Colon (tissue), 2 donors: Measurements from ENCODE around the gene COL24A1.
A peak's percentile ranks its signal among the peaks of the same experiment; 100 is the strongest.
"Not testable (repeated sequence)": the region's sequence is repeated elsewhere in the genome, so short reads cannot be mapped to it uniquely, and the experiment has no call there.

Experiments
- FAIRE-seq: peaks from 2 replicates; lab custom pipeline; 2012; peaks lifted over from hg19 to GRCh38; lab: Jason Lieb, UNC
- donor health status: control.
- donor health status: control.

Gene COL24A1

DNA sequence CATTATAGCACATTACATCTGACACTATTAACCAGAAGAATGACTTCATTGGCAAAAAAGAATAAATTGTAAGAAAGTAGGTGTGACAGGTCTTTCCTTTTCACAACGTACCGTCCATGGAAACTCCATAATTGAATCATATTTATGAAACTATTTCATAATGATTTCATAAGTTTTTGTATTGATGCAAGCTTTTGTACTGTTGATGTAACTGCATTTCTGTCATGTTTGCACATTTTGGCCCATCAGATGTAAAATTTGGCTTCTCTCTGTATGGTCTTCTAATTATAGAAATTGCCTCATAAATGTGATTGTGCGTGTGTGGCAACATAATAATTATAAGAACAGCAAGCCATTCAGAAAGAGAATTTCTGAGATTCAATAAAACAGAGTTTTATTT lies 267.7 kb downstream of the COL24A1 start:
- FAIRE-seq = no peak

DNA sequence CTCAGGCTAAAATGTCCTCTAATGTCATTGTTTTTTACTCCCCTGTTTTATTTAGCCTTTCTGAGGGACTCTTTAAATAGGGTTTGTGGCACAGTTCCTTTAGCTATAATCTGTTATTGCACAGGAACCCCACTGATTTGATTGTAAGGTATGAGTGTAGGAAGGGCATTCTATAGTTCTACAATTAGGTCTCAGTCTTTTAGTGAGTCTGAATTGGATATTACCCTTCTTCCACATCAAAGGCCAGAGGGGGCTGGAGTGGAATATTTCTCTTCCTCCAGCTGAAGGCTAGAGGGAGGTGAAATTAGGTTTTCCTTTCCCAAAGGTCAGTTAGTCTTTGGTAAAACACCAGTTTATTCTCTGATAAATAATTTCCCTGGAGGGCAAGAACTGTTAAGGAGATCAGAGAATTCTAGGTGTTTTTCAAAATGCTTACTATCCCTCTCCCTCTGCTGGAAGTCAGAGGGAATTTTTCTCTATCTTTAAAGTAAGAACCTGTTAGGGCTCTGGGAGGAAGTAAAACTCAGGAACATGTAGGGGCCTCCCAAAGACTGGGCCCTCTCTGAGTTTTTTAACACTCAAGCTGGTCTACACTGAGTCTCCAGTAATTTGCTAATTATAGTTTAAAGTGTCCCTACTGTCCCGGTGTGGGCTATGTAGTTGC lies 272.1 kb downstream of the COL24A1 start:
- FAIRE-seq = no peak

DNA sequence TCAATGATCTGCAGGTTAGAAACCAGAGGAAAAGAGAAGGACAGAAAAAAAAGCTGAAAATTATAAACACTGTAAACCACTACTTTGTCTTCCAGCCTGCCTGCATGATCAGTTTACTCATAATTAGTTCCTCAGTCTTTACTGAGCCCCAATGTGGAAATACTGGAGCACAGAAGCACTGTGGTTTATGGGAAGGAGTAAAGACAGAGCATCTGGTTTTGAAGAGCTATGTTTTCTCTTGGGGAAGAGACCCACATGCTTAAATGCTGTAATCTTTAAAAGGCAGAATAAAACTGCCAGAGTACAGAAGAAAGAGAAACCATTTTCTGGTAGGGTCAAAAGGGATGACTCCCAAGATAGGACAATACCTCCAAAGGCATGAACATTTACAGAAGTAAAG lies 289.4 kb downstream of the COL24A1 start:
- FAIRE-seq = no peak

DNA sequence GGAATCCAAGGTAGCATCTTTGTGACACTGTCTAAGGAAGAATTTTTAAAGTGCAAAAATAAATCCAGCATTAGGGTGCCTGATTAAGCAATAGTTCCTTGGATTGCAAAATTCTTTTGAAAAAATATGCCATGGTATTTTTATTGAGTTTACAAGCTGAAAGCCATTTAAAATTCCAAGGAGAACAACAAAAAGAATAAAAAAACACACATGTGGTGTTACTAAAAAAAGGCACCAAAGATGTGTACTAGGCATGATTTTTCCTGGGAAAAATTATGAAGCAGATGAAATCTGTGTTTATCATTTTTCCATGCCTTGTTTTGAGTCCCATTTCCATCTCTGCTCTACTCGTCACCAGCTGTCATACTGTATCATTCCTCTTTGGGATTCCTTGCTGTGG lies 291.4 kb downstream of the COL24A1 start:
- FAIRE-seq = no peak

DNA sequence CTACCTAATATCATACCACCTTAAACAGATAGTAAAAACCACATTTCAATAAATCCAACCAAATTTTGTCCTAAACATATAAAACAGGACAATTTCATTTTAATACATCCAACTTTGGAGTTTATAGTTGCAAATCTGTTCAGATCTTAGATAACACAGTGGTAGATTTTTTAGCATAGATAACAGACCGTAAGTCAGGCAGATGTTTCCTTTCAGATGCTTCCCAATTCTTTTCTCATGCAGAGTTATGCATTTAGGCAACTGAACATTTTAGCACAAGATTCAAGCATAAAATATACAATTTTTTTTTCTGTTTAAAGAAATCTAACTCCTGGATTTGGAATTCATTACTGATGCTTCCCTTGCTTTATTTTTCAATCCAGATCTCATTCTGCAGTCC lies 291.8 kb downstream of the COL24A1 start:
- FAIRE-seq = peak; percentile 38

DNA sequence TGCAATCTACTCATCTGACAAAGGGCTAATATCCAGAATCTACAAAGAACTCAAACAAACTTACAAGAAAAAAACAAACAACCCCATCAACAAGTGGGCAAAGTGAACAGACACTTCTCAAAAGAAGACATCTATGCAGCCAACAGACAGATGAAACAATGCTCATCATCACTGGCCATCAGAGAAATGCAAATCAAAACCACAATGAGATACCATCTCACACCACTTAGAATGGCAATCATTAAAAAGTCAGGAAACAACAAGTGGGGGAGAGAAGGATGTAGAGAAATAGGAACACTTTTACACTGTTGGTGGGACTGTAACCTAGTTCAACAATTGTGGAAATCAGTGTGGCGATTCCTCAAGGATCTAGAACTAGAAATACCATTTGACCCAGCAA lies 292.9 kb downstream of the COL24A1 start:
- FAIRE-seq = not testable (repeated sequence)

DNA sequence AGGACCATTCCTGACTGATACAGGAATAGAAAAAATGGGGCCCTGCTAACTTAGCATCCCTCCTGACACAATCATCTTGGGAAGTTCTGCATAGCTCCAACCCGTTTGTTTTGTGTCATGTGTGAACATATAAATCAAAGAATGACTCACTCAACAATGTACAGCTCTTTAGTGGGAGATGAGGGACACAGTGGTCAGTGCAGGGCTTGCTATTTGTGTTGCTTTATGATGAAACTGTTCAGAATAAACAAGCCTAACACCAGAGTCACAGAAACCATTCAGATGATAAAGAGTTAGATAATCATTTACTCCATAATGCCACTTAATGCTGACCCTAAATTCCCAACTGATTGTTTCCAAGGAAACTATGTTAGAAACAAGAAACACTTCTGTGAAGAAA lies 294.1 kb downstream of the COL24A1 start:
- no peak for FAIRE-seq

DNA sequence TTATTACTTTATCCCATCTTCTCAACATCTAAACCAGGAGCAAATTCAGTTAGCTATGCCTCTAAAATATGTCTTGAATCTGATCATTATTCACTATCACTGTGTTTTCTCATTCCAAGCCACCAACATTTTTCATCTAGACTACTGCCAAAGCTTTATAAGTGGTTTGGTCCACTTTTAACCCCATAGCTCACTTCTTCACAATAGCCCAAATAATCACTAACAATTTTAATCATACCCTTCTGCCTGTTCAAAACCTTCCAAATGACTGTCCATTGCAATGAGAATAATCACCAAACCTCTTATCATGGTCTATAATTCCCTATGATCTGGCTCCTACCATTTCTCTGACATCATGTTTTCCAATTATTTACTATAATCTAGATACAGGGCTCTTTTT lies 298.6 kb downstream of the COL24A1 start:
- no peak for FAIRE-seq

DNA sequence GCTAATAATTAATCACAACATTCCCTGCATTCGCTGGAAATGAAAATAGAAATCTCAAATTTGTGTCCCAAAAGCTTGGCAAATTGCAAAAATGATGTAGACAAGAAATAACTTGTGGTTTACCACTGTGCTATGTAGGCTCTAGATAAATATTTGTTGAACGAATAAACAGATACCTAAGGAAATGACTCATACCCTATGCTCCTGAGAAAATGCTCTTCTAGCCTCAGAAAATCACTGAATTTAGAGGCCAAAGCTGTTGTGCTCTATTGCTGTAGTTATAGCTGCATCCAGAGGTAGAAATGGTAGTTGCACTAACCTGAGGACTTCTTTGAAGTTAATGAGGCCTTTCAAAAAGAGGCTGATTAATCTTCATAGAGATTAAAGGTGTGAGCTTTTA lies 306.3 kb downstream of the COL24A1 start:
- FAIRE-seq = no peak

DNA sequence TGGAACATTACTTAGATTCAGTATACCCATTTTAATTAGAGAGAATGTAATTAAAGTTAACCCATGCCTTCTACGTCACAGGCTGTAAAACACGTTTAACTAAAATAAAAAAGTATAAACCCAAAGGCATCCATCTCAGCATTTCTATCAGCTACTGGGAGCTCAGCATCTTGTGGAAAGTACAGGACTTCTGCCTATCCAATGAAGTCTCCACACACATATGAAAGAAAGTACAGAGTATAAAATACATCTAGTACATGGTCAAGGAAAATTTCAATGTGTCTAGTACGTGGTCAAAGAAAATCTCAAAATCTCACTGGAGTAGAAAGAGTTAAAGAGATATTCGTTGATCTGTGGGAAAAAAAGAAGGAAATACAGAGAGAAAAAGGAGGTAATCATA lies 306.9 kb downstream of the COL24A1 start:
- no peak for FAIRE-seq

DNA sequence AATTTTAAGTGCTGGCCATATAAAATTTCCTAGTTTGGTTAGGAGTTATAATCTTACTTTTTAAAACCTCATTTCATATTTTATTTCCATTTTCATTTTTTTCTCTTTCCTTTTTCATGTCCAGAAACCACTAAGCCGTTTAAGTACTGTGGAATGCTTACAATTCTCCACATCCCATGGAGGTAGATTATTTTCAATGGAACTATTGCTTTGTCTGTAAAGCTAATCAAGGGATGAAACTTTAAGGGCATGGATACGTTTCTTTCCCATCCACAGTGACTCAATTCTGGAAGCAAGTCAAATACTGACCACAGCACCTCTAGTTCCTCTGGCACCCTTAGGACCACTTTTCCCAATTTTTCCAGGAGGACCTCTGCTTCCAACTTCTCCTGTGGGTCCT lies 309.2 kb downstream of the COL24A1 start:
- FAIRE-seq = no peak

DNA sequence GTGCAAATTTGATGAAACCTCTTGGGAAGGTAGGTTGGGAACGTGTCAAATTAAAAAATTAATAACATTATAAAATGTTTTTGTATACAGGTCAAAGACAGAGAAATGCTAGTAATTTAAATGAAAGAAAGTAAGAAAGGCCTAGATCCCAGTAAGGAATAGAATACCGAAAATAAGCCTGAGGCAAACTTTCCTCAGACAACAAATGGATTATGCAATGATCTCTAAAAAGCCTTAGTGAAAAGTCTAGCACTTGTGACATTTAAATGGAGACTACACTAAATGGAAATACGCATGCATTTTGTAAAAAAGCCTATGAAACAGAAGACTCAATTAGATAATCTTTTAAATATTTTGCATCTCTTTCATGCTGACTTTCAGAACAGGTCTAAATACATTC lies 309.9 kb downstream of the COL24A1 start:
- FAIRE-seq = no peak

DNA sequence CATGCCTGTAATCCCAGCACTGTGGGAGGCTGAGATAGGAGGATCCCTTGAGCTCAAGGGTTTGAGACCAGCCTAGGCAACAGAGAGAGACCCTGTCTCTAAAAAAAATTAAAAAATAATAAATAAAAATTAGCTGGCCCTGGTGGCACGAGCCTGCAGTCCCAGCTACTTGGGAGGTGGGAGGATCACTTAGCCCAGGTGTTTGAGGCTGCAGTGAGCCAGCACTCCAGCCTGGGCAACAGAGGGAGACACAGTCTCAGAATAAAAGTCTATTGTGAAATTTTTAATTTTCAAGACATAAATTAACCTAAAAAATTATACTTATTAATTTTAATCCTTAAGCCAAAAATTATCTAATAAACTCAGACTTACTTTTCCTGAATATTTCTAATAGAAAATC lies 317.1 kb downstream of the COL24A1 start:
- FAIRE-seq = no peak

DNA sequence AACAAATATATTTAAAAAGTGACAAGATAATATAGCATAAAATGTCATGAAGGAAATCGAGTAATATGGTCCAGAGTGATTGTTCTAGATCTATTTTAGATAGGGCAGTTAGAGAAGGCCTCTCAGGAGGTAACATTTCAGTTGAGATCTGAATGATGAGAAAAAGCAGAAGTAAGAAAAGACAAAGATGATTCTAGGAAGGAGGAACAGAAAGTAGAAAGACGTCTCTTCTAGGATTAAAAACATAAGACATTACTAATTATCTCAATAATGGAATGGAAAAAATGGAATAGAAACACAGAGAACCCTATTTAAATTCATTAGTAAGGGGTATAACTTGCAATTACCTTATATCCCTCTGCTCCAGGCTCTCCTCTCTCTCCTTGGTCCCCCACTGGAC lies 318.3 kb downstream of the COL24A1 start:
- no peak for FAIRE-seq

DNA sequence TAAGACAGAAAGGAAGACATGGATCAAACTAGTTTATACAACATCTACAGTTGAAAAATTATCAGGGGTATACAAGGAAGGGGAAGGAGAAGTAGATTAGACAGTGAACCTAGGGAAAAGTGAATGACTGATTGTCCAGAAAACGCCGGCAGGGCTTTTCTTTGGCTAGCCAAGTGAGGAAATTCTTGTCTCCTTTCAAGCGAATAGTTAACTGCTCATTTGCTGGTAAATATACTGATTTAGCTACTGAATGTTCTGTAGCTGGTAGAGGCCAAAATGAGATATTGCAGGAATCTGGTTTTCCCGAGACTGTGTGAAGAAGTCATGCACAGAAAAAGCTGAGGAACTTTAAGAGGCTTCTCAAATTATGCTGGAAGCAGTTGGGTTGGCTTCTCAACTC lies 319.8 kb downstream of the COL24A1 start:
- FAIRE-seq = no peak

DNA sequence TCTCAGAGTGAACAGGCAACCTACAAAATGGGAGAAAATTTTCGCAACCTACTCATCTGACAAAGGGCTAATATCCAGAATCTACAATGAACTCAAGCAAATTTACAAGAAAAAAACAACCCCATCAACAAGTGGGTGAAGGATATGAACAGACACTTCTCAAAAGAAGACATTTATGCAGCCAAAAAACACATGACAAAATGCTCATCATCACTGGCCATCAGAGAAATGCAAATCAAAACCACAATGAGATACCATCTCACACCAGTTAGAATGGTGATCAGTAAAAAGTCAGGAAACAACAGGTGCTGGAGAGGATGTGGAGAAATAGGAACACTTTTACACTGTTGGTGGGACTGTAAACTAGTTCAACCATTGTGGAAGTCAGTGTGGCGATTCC lies 323.4 kb downstream of the COL24A1 start:
- FAIRE-seq = not testable (repeated sequence)

DNA sequence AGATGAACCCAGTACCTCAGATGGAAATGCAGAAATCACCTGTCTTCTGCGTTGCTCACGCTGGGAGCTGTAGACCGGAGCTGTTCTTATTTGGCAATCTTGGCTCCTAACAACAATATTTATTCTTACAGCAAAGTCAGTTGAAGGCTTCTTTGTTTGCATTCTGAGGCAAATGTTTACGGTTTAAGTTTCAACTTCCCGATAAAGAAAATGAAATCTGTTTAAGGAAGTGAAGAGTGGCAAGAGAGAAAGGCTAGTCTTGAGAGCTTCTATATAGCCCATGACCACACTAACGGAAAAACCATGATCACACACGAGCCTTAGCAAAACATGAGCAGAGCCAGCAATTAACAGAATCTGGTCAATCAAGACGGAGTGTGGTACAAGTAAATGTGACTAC lies 325.7 kb downstream of the COL24A1 start:
- FAIRE-seq = no peak

DNA sequence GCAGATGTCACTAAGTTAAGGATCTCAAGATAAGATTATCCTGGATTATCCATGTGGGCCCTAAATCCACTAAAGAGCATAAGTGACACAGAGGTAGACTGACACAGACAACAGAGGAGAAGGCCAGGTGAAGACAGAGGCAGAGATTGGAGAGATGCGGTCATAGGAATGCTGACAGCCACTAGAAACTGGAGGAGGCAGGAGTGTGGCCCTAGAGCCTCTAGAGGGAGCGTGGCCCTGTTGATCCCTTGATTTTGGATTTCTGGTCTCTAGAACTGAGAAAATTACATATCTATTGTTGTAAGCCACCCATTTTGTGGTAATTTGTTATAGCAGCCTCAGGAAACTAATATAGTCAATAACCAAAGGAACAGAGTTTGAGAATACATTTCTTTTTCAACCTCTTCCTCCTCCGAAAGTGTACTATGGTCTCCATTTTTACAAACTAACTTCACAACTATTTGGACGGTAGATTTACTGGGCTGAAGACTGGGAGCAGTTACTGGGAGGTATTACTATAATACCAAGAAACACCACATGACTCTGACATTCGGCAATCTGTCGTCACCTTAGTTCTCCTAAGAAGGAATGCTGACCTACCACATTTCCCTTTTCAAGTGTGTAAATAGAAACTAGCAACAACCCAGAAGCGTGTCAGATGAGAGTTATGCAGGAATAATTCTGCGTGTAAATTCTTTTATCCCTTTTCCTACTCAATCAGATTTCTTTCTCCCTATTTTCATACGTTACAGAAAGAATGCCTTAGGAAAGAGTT lies 332.3 kb downstream of the COL24A1 start:
- FAIRE-seq = no peak

DNA sequence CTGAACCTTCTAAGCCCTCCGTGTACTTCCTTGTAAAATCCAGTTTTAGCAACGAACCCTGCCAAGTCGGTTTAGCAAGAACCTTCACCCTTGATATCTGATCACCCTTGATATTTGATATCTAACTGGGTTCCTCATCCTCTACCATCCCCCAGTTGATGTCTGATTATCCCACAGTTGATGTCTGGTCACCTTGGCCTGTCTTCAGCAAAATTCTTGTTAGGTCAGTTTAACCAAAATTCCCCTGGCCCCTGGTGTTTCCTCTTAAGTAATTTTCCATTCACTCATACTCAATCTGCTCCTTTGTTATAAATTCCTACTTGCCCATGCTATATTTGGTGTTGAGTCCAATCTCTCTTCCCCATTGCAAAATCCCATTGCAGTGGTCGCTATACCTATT lies 333.9 kb downstream of the COL24A1 start:
- FAIRE-seq = no peak

DNA sequence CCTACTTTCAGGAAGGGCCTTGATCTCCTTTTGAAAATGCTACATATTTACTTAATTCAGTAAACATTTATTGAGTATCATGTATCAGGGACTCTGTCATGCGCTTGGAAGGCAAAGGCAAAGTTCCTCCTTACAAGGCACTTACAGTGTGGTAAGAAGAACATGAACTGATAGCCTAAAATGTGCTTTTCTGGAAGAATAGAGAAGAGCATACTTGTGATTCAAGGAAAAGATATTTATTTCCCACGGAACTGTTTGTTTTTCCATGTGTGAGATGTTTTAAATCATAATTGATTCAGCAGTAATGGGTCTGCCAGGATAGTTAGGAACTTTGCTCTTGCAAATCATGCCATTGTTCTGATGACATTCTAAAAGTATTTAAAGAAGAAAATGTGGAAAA lies 338.2 kb downstream of the COL24A1 start:
- FAIRE-seq = no peak

DNA sequence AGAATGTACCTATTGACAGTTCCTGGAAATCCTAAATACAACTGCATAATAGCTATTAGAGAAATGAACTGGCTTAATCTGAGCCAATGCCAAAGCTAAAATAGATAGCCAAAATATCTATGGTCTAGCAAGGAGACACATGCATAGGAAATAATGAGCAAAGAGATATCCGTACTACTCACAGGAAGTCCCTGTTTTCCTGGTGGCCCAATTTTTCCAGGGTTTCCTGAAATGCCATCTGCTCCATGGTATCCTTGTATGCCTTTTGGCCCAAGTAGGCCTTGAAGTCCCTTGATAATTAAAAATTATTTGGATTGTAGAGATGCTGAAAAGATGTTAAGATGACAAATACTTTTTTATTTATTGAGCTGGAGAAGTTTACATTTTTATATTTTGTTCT lies 340.0 kb downstream of the COL24A1 start:
- FAIRE-seq = no peak

DNA sequence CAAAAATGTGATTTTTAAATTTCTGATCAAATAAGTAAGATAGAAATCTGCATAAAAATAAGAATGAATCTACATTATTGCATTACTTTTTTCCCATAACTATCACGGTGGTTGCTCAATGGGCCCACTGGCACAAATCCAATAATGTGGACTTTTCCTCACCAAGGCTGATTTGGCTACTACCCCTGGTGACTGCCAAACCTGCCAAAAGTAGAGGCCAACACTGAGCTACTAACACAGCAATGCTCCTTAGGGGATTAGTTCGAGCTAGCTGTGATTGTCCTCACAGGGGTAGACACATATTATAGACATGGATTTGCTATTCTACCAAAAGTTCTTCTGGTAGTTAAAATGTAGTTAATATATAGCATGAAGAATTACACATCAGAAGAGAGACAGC lies 340.7 kb downstream of the COL24A1 start:
- no peak for FAIRE-seq

DNA sequence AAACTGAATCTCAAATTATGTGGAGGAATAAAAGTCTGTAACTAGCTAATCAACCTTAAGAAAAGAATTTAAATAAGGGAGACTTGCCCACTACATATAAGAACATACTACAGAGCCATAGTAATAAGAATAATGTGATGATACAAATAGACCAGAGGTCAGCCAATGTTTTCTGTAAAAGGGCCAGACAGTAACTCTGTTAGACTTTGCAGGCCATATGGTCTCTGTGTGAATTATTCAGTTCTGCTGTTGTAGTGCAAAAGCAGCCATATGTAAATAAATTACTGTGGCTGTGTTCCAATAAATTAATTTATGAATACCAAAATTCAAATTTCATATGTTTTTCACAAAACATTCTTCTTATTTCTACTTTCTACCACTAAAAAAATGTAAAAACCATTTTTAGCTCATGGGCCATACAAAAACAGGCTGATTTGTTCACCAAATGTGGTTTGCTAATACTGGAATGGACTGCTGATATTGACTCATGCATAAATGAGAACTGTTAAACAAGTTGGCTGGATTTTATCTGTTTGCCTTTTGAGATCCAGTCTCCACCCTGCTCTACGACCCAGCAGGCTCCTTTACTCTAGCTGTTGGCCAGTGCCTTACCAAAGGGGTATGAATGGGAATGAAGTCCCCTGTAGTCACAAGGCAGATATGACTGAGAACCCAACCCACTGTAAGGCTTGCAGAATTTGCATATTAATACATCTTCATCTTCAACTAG lies 350.2 kb downstream of the COL24A1 start:
- FAIRE-seq = no peak
